T-helper 17 cell (primary cell): ENCODE data around the gene REEP1. TPM values are rescaled to one million over a fixed set of nuclear protein-coding genes. Genes with fewer than 3 reads are reported as not detected.
"Not testable (repeated sequence)": the region's sequence is repeated elsewhere in the genome, so short reads cannot be mapped to it uniquely, and the experiment has no call there.

Source experiments
- ATAC-seq: fragments of 150-1000 bp; cut with Tn5 transposase; 2 replicates; pipeline ENCODE4 v1.10.0; 2021; ENCODE audit warnings: mild to moderate bottlenecking, moderate library complexity
- DNase-seq, 3 donors: peaks; one replicate each; pipeline versions ENCODE4 v3.0.0 to v3.0.0-alpha.2; 2020 to 2021
- H3K9me3 ChIP-seq: one replicate; pipeline ENCODE4 v1.7.0; 2013; ENCODE audit warnings: low read length, mild to moderate bottlenecking; ENCODE audit not compliant: control insufficient read depth, poor library complexity, severe bottlenecking
- H3K27ac Mint-ChIP-seq: one replicate; pipeline ENCODE4 v1.8.0; 2022; ENCODE audit warnings: mild to moderate bottlenecking, moderate library complexity, mixed read lengths
- H3K27me3 Mint-ChIP-seq: one replicate; pipeline ENCODE4 v1.8.0; 2022; ENCODE audit warnings: mixed read lengths
- H3K36me3 Mint-ChIP-seq: one replicate; pipeline ENCODE4 v1.8.0; 2022; ENCODE audit warnings: low read depth, mixed read lengths
- H3K4me1 Mint-ChIP-seq: one replicate; pipeline ENCODE4 v1.8.0; 2022; ENCODE audit warnings: mild to moderate bottlenecking, mixed read lengths
- H3K4me3 Mint-ChIP-seq: one replicate; pipeline ENCODE4 v1.8.0; 2022; ENCODE audit warnings: mild to moderate bottlenecking, moderate library complexity, mixed read lengths
- total RNA-seq, 4 donors: library from RNA in 2 of 4; stranded (reverse) in 2 of 4; gene quantifications; one replicate each; pipeline ENCODE4 v1.2.3 and lab custom pipeline; 2022 to 2026

Gene REEP1
- total RNA-seq, 2 donors from 2014 or later = 2.2 TPM; not detected in 1

GRCh38 chr2:86364894-86365293, 27.5 kb upstream of the REEP1 start:
- no peak overlapping the region for H3K27ac Mint-ChIP-seq
- ATAC-seq (no peak), DNase-seq (no peak)
- H3K9me3 ChIP-seq = no peaks in the 10 kb centered on the region
- peaks cover 6% of the 10 kb centered on the region for H3K27me3 Mint-ChIP-seq
- no peak overlapping the region for H3K4me3 Mint-ChIP-seq
- no peaks in the 10 kb centered on the region for H3K36me3 Mint-ChIP-seq
- peaks cover 16% of the 10 kb centered on the region for H3K4me1 Mint-ChIP-seq

- H3K27ac Mint-ChIP-seq = no peak overlapping the region
- H3K9me3 ChIP-seq = no peaks in the 10 kb centered on the region
- ATAC-seq (no peak), DNase-seq (no peak)
- peaks cover 2% of the 10 kb centered on the region for H3K36me3 Mint-ChIP-seq
- no peak overlapping the region for H3K4me3 Mint-ChIP-seq
- peaks cover 3% of the 10 kb centered on the region for H3K4me1 Mint-ChIP-seq
- peaks cover 31% of the 10 kb centered on the region for H3K27me3 Mint-ChIP-seq
Observed at GRCh38 chr2:86360776-86361175, 23.4 kb upstream of the REEP1 start.

- DNase-seq = no peak
- no peaks in the 10 kb centered on the region for H3K9me3 ChIP-seq
- no peak overlapping the region for H3K27ac Mint-ChIP-seq
- no peak overlapping the region for H3K4me3 Mint-ChIP-seq
- ATAC-seq = no peak
- peaks cover 36% of the 10 kb centered on the region for H3K27me3 Mint-ChIP-seq
- H3K4me1 Mint-ChIP-seq = peaks cover 2% of the 10 kb centered on the region
- H3K36me3 Mint-ChIP-seq = peaks cover 2% of the 10 kb centered on the region
Observed at GRCh38 chr2:86358957-86359356, 21.5 kb upstream of the REEP1 start.

GRCh38 chr2:86357392-86357963, 20.1 kb upstream of the REEP1 start:
- ATAC-seq (no peak), DNase-seq (no peak)
- no peak overlapping the region for H3K27ac Mint-ChIP-seq
- no peaks in the 10 kb centered on the region for H3K9me3 ChIP-seq
- peaks cover 2% of the 10 kb centered on the region for H3K4me1 Mint-ChIP-seq
- peaks cover 38% of the 10 kb centered on the region for H3K27me3 Mint-ChIP-seq
- H3K4me3 Mint-ChIP-seq = no peak overlapping the region
- peaks cover 2% of the 10 kb centered on the region for H3K36me3 Mint-ChIP-seq

- Mint-ChIP-seq H3K27me3 (peaks cover 43% of the 10 kb centered on the region), H3K27ac (no peak overlapping the region), H3K4me3 (no peak overlapping the region), H3K36me3 (peaks cover 2% of the 10 kb centered on the region), H3K4me1 (no peaks in the 10 kb centered on the region)
- H3K9me3 ChIP-seq = no peaks in the 10 kb centered on the region
- ATAC-seq = no peak
- no peak for DNase-seq
Observed at GRCh38 chr2:86352727-86353221, 15.3 kb upstream of the REEP1 start.

GRCh38 chr2:86352137-86352726, 14.8 kb upstream of the REEP1 start:
- no peaks in the 10 kb centered on the region for H3K4me1 Mint-ChIP-seq
- H3K27me3 Mint-ChIP-seq = peaks cover 43% of the 10 kb centered on the region
- DNase-seq (no peak), ATAC-seq (no peak)
- peaks cover 2% of the 10 kb centered on the region for H3K36me3 Mint-ChIP-seq
- no peak overlapping the region for H3K27ac Mint-ChIP-seq
- H3K9me3 ChIP-seq = no peaks in the 10 kb centered on the region
- no peak overlapping the region for H3K4me3 Mint-ChIP-seq

GRCh38 chr2:86350751-86351150, 13.3 kb upstream of the REEP1 start:
- H3K9me3 ChIP-seq = no peaks in the 10 kb centered on the region

GRCh38 chr2:86347401-86347800, 10.0 kb upstream of the REEP1 start:
- Mint-ChIP-seq H3K36me3 (no peaks in the 10 kb centered on the region), H3K4me1 (peaks cover 2% of the 10 kb centered on the region), H3K4me3 (no peak overlapping the region), H3K27me3 (peaks cover 38% of the 10 kb centered on the region), H3K27ac (no peak overlapping the region)
- ATAC-seq (no peak), DNase-seq (no peak)
- no peaks in the 10 kb centered on the region for H3K9me3 ChIP-seq

More at GRCh38 chr2:86350751-86351150, 13.3 kb upstream of the REEP1 start:
- H3K27me3 Mint-ChIP-seq = peaks cover 46% of the 10 kb centered on the region
- no peak overlapping the region for H3K4me3 Mint-ChIP-seq
- no peaks in the 10 kb centered on the region for H3K36me3 Mint-ChIP-seq
- DNase-seq (no peak), ATAC-seq (no peak)
- H3K4me1 Mint-ChIP-seq = peaks cover 2% of the 10 kb centered on the region
- H3K27ac Mint-ChIP-seq = no peak overlapping the region

- DNase-seq, ATAC-seq, H3K36me3 Mint-ChIP-seq, H3K4me3 Mint-ChIP-seq, H3K4me1 Mint-ChIP-seq, H3K27ac Mint-ChIP-seq: not testable (repeated sequence)
- H3K27me3 Mint-ChIP-seq = peaks cover 33% of the 10 kb centered on the region
- peaks cover 10% of the 10 kb centered on the region for H3K9me3 ChIP-seq
Observed at GRCh38 chr2:86345783-86346370, 8.5 kb upstream of the REEP1 start.

GRCh38 chr2:86344404-86344803, 7.0 kb upstream of the REEP1 start:
- peaks cover 41% of the 10 kb centered on the region for H3K27me3 Mint-ChIP-seq

GRCh38 chr2:86342488-86342887, 5.1 kb upstream of the REEP1 start:
- ATAC-seq (no peak), DNase-seq (no peak)
- Mint-ChIP-seq H3K4me1 (peaks cover 6% of the 10 kb centered on the region), H3K36me3 (peaks cover 2% of the 10 kb centered on the region), H3K4me3 (no peak overlapping the region), H3K27ac (no peak overlapping the region), H3K27me3 (peaks cover 45% of the 10 kb centered on the region)
- peaks cover 13% of the 10 kb centered on the region for H3K9me3 ChIP-seq

More at GRCh38 chr2:86344404-86344803, 7.0 kb upstream of the REEP1 start:
- DNase-seq = no peak
- Mint-ChIP-seq H3K27ac (no peak overlapping the region), H3K36me3 (peaks cover under 1% of the 10 kb centered on the region), H3K4me1 (peaks cover 2% of the 10 kb centered on the region), H3K4me3 (no peak overlapping the region)
- ATAC-seq = no peak
- peaks cover 13% of the 10 kb centered on the region for H3K9me3 ChIP-seq

GRCh38 chr2:86341470-86341869, 4.0 kb upstream of the REEP1 start:
- DNase-seq = no peak
- Mint-ChIP-seq H3K4me1 (peaks cover 8% of the 10 kb centered on the region), H3K4me3 (no peak overlapping the region), H3K36me3 (peaks cover 2% of the 10 kb centered on the region), H3K27ac (no peak overlapping the region), H3K27me3 (peaks cover 41% of the 10 kb centered on the region)
- ATAC-seq = no peak
- H3K9me3 ChIP-seq = peaks cover 13% of the 10 kb centered on the region

GRCh38 chr2:86338778-86339295, 1.4 kb upstream of the REEP1 start:
- no peak for DNase-seq
- H3K4me1 Mint-ChIP-seq = peaks cover 14% of the 10 kb centered on the region
- peaks cover 13% of the 10 kb centered on the region for H3K9me3 ChIP-seq
- peaks cover 63% of the 10 kb centered on the region for H3K27me3 Mint-ChIP-seq
- ATAC-seq = no peak
- H3K4me3 Mint-ChIP-seq = no peak overlapping the region
- H3K27ac Mint-ChIP-seq = no peak overlapping the region
- H3K36me3 Mint-ChIP-seq = peaks cover 2% of the 10 kb centered on the region
